ENCODE measurements around the gene ITGB3BP. TPM values are rescaled to one million over a fixed set of nuclear protein-coding genes. Genes with fewer than 3 reads are reported as not detected.

The ITGB3BP gene
- total and polyA plus RNA-seq, 2 donors from 2014 or later: 27.2 to 29.1 TPM

GRCh38 chr1:63487336-63488065 is 35.5 kb downstream of the ITGB3BP start:
- H3K36me3 ChIP-seq (ENCODE audit: control insufficient read depth in 2 of 3, insufficient read depth in 3 of 3, low read length in 3 of 3): no peaks in the 10 kb centered on the region
- DNase-seq (peak in 1 of 5 donors; percentile 8), FAIRE-seq (no peak)
- H3K4me3 ChIP-seq (ENCODE audit: low read length in 3 of 3): no peak overlapping the region
- TF ChIP-seq CTCF (IDR thresholded peaks at IDR 0.05; ENCODE audit: borderline replicate concordance, extremely low read depth, insufficient read depth): no peak
- H3K9ac ChIP-seq (ENCODE audit: low read length in 3 of 3): peak overlapping the region in 1 of 3 donors; percentile 13
- H3K27me3 ChIP-seq (ENCODE audit: control insufficient read depth, insufficient read depth, low read length): no peaks in the 10 kb centered on the region
- no peaks in the 10 kb centered on the region for H3K9me3 ChIP-seq (ENCODE audit: control insufficient read depth in 2 of 3, insufficient read depth in 1 of 3, low read length in 3 of 3)
- H3K27ac ChIP-seq (ENCODE audit: low read depth in 2 of 2, low read length in 2 of 2): no peak overlapping the region
- H3K4me1 ChIP-seq (ENCODE audit: control insufficient read depth in 2 of 3, insufficient read depth in 2 of 3, low read depth in 1 of 3, low read length in 3 of 3): no peaks in the 10 kb centered on the region
- intact Hi-C loops (cut with DNase I): no loop called here

DNA sequence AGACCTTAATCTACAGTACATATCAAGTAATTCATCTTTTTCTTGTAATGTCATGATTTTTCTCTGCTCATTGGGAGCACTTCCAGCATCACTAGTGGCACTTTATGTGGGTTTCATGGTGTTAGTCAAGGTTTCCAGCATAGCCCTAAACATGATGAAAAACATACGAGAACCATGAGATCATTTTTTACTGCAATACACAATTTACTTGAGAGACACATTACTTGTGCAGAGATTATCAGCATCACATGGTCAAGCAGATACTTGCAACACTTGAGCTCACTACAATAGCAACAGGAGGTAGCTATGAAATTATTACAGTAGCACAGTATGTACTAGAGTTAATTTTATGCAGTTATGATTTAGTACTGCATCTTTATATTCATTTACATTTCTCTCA is 36.4 kb downstream of the ITGB3BP start:
- intact Hi-C loops (cut with DNase I): no loop called here
- FAIRE-seq: no peak

DNA sequence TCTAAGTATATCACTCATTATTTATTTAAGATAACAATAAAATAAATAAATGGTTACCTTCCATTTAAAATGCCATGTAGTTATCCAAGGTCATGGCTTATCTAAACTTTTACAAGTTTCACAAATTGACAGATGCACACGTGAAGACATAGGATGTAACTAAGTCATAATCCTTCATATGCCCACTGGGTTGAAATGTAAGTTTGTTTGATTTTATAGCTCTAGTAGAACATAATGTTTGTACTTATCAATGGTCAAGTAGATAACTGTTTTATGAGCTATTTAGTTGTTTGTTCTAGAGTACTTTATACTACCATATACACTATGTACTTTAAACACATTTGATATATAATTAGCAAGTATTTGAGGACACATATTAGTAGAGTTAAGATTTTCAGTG is 43.0 kb downstream of the ITGB3BP start:
- FAIRE-seq: no peak
- no peak for TF ChIP-seq CTCF (IDR thresholded peaks at IDR 0.05; ENCODE audit: borderline replicate concordance, extremely low read depth, insufficient read depth)

More for the DNA sequence above, 36.4 kb downstream of the ITGB3BP start:
- Histone ChIP-seq H3K9me3 (ENCODE audit: control insufficient read depth in 2 of 3, insufficient read depth in 1 of 3, low read length in 3 of 3) (no peaks in the 10 kb centered on the region), H3K9ac (ENCODE audit: low read length in 3 of 3) (no peak overlapping the region), H3K4me1 (ENCODE audit: control insufficient read depth in 2 of 3, insufficient read depth in 2 of 3, low read depth in 1 of 3, low read length in 3 of 3) (no peaks in the 10 kb centered on the region), H3K27ac (ENCODE audit: low read depth in 2 of 2, low read length in 2 of 2) (no peak overlapping the region), H3K36me3 (ENCODE audit: control insufficient read depth in 2 of 3, insufficient read depth in 3 of 3, low read length in 3 of 3) (no peaks in the 10 kb centered on the region), H3K4me3 (ENCODE audit: low read length in 3 of 3) (no peak overlapping the region), H3K27me3 (ENCODE audit: control insufficient read depth, insufficient read depth, low read length) (no peaks in the 10 kb centered on the region)
- DNase-seq: no peak
- TF ChIP-seq CTCF (IDR thresholded peaks at IDR 0.05; ENCODE audit: borderline replicate concordance, extremely low read depth, insufficient read depth): no peak

More for the DNA sequence above, 43.0 kb downstream of the ITGB3BP start:
- Histone ChIP-seq H3K4me3 (ENCODE audit: low read length in 3 of 3) (no peak overlapping the region), H3K9ac (ENCODE audit: low read length in 3 of 3) (no peak overlapping the region), H3K36me3 (ENCODE audit: control insufficient read depth in 2 of 3, insufficient read depth in 3 of 3, low read length in 3 of 3) (peaks cover 0 to 2% (median 0%) of the 10 kb centered on the region in 3 donors), H3K4me1 (ENCODE audit: control insufficient read depth in 2 of 3, insufficient read depth in 2 of 3, low read depth in 1 of 3, low read length in 3 of 3) (no peaks in the 10 kb centered on the region), H3K27ac (ENCODE audit: low read depth in 2 of 2, low read length in 2 of 2) (no peak overlapping the region), H3K27me3 (ENCODE audit: control insufficient read depth, insufficient read depth, low read length) (no peaks in the 10 kb centered on the region), H3K9me3 (ENCODE audit: control insufficient read depth in 2 of 3, insufficient read depth in 1 of 3, low read length in 3 of 3) (no peaks in the 10 kb centered on the region)
- intact Hi-C loops (cut with DNase I): no loop called here
- DNase-seq: no peak
